Activated CD8-positive, alpha-beta memory T cell treated with anti-CD3 and anti-CD28 coated beads for 24 hours (primary cell): ENCODE results near the gene LAPTM4A.
"Not testable (repeated sequence)": the region's sequence is repeated elsewhere in the genome, so short reads cannot be mapped to it uniquely, and the experiment has no call there.

Source experiments
- DNase-seq: peaks from one replicate; pipeline ENCODE4 v3.0.0-alpha.2; 2020

LAPTM4A gene

DNA sequence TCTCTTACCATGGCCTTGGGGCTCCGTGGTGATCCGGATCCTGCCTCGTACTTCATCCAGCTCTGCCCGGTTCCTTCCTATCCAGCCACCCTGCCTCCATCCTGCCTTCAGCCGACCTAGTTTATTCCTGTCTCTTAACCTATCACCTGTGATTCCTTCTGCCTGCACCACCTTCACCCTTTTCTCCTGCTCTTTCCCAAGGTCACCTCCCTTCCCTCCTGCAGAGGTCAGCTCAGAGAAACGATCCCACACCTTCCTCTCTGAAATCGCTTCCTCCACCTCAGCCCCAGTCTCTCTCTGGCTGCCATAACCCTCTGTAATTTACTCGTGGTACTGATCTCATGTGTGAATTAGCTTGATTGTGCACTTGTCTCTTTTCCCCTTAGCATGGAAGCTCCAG is 23.5 kb upstream of the LAPTM4A start:
- no peak for DNase-seq

DNA sequence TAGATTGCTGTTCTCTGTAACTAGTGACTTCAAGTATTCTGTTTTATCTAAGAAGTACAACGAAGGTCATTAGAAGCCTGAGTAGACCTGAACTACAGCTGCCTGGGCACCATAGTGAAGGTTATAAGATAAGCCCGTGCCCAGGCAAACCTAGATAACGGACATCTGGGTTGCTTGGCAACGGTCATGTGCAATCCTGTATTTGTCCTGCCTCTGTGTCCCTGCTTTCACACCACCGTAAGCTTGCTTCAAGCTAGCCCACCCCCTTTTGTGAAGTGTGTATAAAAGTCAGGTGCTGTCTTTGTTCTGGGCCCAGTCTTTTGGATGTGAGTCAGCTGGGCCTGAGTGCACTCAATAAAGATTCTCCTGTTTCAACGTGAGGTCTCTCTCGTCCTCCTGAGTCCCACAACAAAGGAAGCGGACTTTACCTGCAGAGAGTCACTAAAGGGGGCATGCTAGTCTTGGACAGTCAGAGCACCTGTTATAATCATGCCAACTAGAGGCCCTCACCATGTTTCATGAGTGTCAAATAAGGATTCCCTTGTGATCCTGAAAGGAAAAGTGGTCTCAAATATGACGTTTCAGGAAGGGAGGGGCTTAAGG is 22.7 kb upstream of the LAPTM4A start:
- DNase-seq = not testable (repeated sequence)

DNA sequence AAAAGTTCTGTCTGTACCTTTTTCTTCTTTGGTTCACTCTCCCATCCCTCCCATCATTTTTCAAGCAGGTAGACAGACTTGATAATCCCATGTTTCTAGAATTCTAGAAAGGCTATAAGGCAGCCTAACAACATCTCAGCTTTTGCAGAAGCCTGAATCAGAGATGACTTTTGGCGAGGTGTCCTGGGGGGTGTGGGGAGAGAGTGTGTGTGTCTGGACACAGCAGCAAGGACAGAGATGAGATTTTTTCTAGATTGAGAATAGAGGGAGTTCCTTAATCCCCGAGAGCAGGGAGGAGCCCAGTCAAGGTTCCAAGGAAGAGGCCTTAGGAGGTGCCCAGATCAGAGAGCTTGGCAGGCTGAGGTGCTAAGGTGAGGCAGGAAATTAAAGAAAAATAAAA is 22.0 kb upstream of the LAPTM4A start:
- DNase-seq = peak; percentile 1

DNA sequence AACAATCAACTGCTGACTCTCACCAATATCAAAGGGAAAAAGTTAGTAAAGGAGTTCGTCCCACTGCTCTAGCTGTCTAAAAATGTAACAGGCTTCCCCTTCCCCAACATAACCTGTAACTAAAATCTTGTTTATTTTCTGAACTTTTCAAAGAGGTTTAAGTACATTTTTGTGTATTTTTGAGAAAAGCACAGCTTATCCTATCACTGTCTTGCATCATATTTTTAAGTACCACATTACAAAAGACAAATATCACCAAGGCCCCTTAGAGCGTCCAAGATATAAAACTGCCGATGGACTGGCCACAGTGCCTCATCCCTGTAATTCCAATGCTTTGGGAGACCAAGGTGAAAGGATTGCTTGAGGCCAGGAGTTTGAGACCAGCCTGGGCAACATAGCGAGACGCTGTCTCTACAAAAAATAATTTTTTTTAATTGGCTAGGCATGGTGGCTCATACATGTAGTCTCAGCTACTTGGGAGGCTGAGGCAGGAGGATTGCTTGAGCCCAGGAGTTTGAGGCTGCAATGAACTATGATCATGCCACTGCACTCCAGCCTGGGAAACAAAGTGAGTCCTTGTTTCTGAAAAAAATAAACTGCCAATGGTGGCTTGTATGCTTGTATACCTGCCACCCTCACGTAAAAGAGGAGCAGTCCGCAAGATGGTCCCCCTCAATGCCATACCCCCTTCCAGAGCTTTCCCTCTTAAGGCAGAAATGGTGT is 21.2 kb upstream of the LAPTM4A start:
- DNase-seq = peak; percentile 5

DNA sequence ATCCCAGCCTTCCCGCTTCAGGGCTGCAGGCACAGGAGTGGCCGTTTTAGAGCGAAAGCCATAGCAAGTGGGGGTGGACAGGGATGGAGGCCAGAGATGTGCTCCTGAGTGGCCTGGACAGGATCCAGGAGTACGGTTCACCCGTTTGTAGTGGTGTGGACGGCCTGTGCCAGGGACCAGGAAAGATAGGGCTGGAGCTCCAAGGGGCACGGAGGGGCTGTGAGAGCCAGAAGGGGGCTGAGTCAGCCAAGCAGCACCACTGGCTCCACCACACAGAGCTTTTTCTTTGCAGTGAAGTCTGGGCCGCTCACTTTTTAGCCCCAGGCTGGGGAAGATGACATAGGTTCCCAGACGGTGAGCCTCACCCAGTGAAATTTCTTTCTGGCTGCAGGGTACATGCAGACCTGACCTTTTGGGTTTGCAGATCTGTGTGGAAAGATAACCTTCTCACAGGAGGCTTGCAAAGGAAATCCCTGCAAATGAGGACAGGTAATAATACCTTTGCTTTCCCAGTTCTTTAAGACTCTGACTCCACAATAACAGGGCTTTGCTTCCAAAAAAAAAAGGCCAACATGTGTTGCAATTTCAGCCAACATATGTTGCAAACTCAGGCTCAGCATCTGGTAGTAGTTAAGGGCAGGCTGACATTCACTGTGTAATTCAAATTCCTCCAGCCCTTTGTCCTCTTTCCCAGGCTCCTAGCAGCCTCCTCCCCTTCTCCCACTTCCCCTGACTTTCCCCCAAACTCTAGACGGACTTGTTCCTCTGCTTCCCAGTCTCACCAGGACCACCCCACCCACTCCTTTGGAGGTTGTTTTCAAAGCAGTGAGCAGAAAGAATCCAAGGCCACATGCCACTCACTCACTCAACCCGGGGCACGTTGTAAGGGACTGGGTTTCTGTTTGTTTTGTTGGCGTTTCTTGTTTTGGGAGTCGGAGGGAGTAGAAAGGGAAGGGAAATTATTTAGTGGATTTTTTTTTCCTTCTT is 20.3 kb upstream of the LAPTM4A start:
- peak; percentile 42 for DNase-seq

DNA sequence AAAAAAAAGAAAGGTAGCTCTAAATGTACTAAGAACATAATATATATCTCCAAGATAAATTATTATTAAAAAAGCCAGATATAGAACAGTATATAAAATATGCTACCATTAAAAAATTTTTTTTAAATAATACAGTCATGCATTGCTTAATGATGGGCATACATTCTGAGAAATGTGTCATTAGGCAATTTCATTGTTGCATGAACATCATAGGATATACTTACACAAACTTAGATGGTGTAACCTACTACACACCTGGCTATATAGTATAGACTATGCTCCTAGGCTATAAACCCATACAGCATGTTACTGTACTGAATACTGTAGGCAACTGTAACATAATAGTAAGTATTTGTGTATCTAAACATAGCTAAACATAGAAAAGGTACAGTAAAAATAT is 18.3 kb upstream of the LAPTM4A start:
- no peak for DNase-seq

DNA sequence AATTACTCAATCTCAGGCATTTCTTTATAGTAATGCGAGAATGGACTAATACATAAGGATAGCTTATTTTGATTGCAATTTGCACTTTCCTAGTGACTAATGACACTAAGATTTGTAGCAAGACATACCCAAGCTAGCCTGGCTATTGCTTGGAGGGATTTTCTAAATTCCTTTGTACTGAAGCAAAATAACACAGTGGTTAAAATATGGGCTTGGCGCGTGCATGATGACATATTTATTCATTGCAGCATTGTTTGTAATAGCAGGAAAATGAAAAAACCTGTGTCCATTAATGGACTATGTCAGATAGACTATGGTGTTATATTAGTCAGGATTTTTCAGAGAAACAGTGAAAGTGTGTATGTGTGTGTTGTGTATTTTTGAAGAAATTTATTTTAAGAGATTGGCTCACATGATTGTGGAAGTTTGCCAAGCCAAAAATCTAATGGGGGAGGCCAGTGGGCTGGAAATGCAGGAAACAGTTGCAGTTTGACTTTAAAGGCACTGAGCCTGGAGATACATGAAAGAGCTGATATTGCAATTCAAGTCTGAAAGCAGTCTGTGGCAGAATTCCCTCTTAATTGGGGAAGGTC is 16.7 kb upstream of the LAPTM4A start:
- no peak for DNase-seq

DNA sequence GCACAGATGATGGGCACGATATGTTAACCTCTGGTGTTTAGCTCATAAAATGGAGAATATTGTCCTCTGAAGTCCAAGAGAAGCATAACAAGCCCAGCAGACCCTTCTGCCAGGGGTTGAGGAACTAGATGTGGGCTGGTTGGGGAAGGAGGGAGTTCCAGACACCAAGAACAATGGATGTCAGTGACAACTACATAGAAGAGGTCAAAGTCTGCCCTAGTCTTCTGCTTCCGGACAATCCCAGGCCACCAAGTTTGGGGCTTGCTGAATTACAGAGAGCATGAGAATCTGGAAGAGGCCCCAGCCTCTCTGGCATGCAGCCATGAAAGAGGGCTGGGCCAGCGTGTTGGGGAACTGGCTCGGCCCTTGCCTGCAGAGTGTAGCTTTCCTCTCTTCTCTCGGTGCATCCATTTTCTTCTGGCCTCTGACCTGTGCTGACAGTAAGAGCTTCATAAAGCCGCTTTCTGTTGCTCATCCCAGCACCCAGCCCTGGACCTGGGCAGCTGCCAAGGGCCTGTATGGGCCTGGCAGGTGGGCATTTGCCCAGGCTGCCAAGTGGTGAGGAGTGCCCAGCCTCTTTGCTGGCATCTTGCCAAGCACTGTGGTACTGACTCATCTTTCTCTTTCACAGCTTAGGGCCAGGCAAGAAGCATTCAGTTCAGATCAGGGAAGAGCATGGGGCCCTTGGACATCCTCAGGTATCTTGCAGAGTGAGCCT is 14.6 kb upstream of the LAPTM4A start:
- DNase-seq = no peak

DNA sequence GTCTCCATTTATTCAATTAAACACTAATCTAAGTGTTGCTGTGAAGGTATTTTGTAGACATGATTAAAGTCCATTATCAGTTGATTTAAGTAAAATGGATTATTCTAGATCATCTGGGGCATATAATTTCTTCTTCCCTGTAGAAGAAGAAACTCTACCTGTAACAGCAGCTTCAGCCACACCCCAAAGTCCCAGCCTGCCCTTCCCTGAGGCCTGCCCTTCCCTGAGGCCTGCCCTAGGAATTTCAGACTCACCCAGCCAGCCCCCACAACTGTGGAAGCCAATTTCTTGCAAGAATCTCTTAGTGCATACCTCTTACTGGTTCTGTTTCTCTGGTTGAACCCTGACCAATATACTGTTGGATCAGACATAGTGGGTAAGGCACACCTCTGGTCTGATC is 13.4 kb upstream of the LAPTM4A start:
- DNase-seq = no peak

DNA sequence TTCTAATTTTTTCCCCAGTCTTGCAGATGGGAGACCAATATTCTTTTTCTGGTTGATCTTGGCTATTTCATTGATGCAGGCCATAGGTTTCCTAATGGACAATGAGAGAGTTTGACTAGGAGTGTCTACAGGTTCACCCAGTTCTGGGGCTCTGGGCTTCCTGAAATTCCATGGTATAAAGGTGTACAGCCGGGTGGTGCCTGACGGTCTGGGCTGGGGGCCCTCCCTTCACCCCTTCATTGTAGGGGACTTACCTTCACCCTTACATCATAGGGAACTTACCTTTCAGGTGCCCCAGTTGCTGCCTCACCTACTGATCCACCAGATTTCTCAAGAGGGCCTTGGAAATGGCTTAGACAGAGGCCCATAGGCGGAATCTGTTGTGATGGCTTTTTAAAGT is 13.0 kb upstream of the LAPTM4A start:
- no peak for DNase-seq

DNA sequence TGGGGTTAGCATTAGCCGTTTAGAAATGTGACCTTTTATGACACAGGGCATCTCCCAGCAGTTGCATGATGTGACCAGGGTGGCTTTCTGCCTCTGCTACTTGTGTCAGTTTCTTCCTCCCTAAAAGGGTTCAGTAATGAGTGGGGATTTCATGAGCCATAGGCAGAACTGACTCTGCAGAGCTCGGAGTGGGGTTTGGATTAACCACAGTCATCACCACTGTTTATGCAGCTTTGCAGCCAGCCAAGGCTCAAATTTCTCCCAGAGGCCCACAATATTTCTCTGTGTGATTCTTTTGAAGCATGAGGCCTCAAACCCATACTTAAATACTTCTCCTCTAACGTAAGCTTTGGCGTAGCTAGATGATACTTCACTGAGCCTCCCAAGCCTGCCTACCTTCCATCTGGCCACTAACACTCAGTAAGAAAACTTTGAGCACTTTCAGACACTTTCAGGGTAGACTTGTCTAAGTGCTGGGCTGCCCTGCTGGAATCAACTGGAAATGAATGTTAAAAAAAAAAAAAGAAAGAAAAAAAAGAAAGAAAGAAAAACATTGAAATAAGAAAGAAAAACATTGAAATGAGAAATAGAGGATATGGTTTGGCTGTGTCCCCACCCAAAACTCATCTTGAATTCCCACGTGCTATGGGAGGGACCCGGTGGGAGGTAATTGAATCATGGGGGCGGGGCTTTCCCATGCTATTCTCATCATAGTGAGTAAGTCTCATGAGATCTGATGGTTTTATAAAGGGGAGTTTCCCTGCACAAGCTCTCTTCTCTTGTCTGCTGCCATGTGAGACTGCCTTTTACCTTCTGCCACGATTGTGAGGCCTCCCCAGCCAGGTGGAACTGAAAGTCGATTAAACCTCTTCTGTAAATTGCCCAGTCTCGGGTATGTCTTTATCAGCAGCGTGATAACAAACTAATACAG is 11.5 kb upstream of the LAPTM4A start:
- no peak for DNase-seq

DNA sequence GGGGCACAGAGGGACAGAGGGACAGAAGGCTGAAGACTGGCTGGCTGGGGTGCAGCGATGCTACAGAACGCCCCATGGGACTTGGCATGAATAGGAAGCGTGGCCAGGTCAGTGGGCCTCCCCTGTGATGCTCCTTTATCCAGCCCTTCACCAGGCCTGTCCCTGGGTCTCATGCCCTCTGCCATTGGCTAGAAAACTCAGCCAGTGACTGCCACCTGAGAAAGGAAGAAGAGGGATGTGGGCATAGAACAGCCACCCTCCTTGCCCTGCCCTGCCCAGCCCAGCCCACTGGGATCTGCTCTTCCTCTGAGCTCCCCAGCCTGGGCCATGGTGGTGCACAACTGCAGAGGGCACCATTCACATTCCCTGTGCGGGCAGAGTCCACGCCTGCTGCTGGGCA is 10.5 kb upstream of the LAPTM4A start:
- no peak for DNase-seq

DNA sequence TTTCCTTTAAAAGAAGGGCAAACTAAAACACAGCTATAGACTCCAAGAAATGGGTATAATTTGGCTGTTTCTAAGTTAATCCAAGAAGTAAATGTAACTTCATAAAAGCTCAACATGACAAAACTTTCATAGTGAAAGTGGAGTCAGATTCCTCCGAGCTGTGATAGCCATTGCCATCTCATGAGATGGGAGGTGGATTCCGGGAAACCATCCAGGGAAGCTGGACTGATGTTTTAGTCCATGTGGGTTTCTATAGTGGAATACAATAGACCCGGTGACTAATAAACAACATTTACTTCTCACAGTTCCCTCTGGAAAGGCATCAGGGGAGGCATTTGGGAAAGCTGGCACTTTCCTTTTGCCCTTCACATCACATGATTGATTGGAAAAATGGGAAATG is 10.0 kb upstream of the LAPTM4A start:
- no peak for DNase-seq

DNA sequence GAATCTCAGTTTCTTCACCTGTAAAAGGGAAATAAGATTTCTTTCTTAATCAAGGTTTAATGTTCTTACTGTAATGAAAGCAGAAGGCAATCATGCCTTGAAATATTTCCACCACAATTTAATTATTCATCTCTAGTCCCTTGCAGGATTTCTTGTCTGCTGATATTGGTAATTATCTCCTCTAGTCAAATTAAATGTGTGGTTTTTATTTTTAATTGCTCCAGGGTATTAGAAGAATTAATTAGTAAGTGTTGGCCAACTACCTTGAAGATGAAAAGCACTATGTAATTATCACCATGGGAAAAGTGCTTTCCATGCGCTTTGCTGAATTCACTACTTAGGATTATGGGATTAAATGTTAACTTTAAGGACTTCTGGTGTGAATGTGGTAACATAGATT is 8.7 kb upstream of the LAPTM4A start:
- no peak for DNase-seq

DNA sequence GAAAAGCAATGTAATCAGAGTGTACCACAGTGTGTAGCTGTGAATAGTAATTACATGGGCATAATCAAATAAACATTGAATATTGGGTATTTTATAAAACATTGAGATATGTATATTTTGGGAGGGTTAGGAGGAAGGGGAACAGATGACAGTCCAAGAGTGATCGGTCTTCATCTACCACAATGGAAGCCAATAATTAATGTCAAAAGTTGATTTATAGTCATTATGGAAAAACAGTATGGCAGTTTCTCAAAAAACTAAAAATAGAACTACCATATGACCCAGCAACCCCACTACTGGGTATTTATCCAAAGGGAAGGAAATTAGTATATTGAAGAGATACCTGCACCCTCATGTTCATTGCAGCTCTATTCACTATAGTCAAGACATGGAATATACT is 5.8 kb upstream of the LAPTM4A start:
- DNase-seq = no peak

DNA sequence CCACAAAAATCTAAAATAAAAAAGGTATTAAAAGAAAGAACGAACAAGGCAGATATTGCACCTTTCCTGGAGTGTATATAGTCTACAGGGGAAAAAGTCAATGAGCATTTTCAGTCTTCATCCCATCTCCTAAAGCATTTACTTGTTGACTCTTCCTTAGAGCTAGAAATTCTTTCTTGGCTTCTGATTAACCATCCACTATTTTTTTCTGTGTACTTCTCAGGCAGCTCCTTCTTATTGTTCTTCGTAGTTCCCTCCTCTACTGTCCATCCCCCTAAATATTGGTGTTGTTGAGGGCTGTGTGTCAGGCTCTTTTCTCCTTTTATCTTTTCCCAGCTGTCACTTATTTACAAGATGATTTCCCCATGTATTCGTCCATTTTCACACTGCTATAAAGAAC is 3.5 kb upstream of the LAPTM4A start:
- DNase-seq = no peak

DNA sequence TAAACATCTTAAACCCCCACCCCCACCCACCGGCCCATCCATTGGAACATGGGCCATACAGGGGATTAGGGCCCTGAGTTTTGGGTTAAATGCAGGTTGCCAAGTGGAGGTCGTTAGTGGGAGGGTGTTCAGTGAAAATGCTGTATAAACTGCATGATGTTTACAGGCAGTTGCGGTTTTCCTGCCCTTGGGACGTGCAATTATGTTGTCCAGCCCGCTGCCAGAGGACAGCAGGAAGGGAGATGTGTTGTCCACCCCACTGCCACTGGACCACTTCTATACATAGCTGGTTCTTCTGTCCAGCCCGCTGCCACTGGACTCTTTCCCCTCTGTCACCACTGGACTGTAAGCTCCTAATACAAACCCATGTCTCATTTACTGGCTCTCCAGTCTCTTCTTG is 2.7 kb upstream of the LAPTM4A start:
- DNase-seq = no peak

DNA sequence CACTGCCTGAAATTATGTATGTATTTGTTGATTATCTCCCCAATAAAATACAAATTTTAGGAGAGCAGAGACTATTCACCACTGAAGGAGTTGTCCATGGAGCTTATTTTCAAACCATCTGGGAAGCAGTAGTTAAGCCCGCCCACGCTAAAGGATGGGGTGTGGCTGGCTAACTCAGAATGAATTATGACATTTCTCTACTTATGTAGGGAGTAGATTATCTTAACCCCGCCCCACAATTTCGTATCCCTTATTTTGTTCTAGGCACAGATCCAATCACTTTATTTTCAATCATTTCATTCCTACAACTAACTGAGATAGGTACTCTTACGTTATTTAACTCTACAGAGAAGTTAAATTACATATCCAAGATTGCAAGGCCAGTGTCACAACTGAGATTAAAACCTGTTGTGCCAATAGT is 1.4 kb upstream of the LAPTM4A start:
- DNase-seq = no peak

DNA sequence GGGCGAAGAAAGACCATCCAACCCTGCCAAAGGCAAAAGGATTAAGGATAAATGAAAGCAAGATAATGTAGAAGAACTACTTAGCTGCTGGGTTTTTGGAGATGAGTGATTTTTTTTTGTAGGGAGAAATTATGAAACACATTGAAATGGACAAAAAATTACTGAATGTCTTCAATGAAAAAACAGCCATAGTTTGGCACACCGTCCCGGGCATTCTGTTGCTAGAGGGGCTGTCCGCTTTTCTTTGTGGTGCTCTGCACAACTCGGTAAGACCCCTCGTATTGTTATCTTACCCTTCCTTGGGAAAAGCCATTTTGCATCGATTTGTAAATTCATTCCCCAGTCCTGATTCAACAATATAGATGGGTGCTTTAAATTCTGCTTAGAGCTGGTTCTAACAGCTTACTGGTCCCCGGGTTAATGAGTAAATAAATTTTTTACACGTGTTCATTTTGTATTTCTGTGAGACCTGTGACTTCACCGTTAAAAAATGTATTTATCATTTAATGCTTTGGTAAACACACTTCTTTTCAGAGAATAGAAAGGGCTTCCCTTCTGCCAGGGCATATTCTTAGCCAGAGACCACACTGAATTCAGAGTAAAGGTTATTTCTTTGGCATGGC is 912 bp upstream of the LAPTM4A start:
- no peak for DNase-seq

DNA sequence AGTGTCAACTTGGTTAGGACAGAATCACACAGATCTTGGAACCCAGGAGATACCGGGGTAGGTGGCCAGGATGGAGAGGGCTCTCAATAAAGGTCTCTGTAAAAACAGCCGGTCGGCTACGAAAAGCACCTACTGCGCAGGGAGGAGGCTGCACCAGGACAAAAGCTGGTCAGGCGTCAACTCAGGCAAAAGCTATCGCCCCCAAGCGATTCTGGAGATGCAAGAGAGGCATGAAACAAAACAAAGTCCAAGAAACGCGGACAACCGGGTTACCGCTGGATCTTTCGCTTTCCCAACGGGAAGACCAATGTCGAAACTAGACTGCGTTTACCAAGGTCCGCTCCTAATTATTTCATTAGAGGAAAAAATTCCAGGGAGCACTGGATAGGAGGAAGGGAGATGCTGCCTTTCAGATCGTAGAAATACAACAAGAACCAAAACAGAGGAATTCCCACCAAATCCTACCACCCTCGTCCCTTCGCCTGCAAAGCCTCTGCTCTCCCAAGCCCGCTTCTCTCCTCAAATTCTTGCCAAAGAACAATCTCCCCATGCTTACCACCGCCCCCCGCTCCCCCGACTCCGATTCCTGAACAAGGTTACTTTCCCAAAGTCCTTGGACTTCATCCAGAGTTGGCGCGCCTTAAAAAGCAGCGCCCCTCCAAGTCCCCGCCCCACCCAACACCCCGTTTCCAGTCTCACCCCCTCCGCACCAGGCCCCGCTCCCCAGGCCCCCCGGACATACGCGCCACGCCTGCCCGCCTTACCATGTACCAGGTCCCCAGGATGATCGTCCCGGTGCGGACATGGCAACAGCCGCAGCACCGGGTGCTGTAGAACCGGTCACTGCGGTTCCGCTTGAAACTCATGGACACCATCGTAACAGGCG is 539 bp downstream of the LAPTM4A start:
- peak; percentile 62 for DNase-seq
